ENCODE measurements around the gene ZCCHC14.

Gene ZCCHC14

DNA sequence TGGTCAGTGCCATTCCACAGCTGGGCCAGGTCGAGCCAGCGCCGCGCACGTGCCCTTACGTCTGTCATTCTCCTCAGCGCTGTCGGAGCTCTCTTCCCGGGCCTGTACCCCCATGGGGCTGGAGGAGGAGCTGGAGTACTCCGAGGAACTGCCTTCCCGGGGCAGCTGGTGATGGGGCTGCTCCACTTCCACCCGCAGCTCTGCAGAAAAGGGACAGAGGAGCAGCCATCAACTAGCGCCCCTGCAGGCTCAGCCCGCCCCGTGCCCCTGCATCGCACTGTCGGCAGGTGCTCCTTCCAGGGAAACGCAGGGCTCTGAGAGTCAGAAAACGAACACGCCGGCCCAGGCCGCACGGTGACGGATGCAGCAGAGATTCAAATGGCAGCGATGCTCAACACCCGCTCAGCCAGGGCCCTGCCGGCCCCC, 79.8 kb downstream of the ZCCHC14 start:
- Mint-ChIP-seq H3K27ac (no peak overlapping the region), H3K36me3 (ENCODE audit: low read depth) (peaks cover 23% of the 10 kb centered on the region), H3K9me3 (no peaks in the 10 kb centered on the region), H3K4me3 (no peak overlapping the region), H3K27me3 (no peaks in the 10 kb centered on the region), H3K4me1 (ENCODE audit: low read depth) (no peaks in the 10 kb centered on the region)

DNA sequence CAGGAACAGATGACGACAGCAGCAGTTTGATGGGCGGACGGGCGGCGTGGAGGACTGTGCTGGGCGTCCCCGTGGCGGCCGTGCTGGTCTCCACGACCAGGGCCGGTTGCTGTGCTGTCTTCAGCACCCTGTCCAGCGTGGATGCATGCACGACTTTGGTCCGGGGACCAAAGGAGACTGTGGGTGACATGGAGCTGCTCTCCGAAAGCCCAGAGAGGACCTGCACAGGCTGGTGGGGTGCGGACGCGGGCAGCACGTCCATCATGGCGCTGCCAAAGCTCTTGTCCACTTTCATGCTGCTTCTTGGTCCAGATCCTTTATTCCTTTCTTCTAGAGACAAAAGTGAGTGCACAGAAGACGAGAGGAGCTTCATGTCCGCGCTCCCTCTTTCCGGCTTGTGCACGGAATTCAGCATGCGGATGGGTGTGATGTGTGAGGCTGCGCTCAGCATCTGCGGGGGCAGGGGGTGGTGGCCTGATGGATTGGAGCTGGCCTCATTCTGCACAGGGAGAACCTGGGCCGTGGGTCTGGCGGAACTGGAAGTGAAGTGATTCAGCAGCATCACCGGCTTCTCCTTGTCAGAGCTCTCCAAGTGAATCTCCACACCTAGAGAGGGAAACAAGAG, 80.3 kb downstream of the ZCCHC14 start:
- peaks cover 1% of the 10 kb centered on the region for H3K4me1 Mint-ChIP-seq (ENCODE audit: low read depth)
- H3K27ac Mint-ChIP-seq, result peak overlapping the region; percentile 15

DNA sequence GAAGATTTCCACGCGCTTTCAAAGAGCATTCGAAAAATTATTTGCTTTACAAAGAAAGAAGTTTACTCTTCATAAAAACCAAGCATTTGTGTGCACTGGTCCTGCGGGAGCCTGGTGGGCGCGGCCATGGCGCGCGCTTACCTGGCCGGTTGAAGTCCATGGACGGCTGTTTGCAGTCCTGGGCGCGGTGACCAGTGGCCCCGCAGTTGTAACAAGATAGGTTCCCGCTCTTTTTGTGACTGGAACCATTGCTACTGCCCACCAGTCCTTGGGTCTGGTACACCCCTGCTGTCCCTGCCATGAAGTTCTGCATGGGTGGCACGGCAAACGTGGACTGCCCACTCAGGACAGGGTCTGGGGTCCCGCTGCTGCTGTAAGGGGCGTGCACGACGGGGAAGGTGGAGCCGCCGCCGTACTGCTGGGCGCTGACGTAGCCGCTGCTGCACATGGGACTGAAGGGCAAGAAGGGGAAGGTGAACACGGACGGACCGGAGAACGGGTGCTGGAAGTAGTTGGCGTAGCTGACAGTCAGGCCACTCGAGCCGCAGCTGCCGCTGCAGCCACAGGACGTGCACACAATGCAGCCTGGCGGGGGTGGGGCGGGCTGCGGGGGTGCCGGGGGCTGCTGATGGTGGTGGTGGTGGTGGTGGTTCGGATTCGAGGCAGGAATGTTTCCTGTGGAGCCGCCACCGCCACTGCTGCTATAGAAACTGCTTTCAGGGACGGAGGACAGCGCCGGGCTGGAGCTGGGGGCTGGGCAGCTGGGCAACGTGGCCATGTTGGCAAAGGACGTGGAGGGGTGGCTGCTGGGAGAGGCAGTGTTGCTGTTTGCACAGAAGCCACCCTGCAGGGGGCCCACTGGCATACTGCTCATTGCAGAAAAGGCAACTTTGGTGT, 81.2 kb downstream of the ZCCHC14 start:
- Mint-ChIP-seq H3K27me3 (no peaks in the 10 kb centered on the region), H3K4me3 (no peak overlapping the region), H3K27ac (no peak overlapping the region), H3K36me3 (ENCODE audit: low read depth) (peaks cover 34% of the 10 kb centered on the region), H3K4me1 (ENCODE audit: low read depth) (peaks cover 4% of the 10 kb centered on the region), H3K9me3 (no peaks in the 10 kb centered on the region)

More for the DNA sequence above, 80.3 kb downstream of the ZCCHC14 start:
- H3K4me3 Mint-ChIP-seq, result no peak overlapping the region
- no peaks in the 10 kb centered on the region for H3K9me3 Mint-ChIP-seq
- H3K27me3 Mint-ChIP-seq, result no peaks in the 10 kb centered on the region
- H3K36me3 Mint-ChIP-seq (ENCODE audit: low read depth), result peaks cover 25% of the 10 kb centered on the region

DNA sequence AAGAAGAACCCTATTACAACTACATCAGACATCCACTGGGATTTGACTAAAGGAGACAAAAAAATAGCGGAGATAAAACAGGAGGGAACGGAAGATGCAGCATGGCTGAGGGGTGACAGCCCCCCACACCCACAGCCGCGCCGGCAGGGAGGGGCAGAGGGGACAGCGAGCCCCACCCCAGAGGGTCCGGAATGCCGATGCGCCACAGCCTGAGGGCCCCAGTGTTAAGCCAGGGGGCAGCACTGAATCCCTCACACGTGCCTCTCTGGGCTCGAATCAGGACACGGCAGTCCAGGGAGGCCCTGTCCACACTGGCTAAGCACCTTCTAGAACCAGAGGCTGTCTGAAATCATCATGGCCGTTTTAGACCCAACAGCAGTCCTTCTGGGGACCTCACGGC, 81.9 kb downstream of the ZCCHC14 start:
- Mint-ChIP-seq H3K27ac (peak overlapping the region; percentile 59), H3K4me1 (ENCODE audit: low read depth) (peaks cover 4% of the 10 kb centered on the region), H3K36me3 (ENCODE audit: low read depth) (peaks cover 35% of the 10 kb centered on the region), H3K9me3 (no peaks in the 10 kb centered on the region), H3K27me3 (no peaks in the 10 kb centered on the region), H3K4me3 (no peak overlapping the region)

DNA sequence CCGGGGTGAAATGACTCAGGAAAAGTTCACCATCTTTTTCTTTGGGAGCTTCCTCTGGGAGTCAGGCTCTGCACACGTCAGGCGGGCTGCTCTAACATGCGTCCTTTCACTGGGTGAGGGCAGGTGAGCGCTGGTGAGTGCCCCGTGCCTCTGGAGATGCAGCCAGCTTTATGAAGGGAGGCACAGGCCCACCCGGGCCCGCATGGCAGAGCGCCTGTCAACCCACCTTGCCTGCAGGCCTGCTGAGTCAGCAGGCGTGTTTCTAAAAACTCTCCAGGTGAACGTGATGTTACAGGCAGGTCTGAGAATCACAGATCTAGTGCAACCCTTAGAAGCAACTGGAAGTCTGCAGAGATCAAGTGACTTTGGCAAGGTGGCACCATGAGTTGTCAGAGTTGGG, 82.3 kb downstream of the ZCCHC14 start:
- Mint-ChIP-seq H3K9me3 (no peaks in the 10 kb centered on the region), H3K36me3 (ENCODE audit: low read depth) (peaks cover 33% of the 10 kb centered on the region), H3K4me3 (no peak overlapping the region), H3K27ac (peak overlapping the region; percentile 59), H3K27me3 (no peaks in the 10 kb centered on the region), H3K4me1 (ENCODE audit: low read depth) (peaks cover 4% of the 10 kb centered on the region)

DNA sequence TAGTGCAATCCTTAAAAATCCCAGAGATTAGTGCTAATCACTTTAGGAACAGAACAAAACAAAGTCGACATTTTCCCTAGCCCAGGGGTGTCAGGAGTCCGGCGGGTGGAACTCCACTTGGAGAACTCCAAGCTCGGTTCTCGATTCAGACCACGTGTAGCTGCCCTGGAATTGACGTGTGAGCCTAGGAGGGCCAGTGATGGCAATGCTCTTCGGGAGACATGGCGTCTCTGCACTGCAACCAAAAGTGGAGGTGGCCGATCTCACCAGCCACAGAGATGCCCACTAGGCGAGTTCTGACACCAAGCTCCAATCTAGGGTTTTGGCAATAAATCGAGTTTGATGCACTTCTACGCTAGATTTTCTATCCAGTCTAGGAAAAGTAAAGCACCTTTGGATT, 83.0 kb downstream of the ZCCHC14 start:
- no peak overlapping the region for H3K27ac Mint-ChIP-seq
- no peaks in the 10 kb centered on the region for H3K27me3 Mint-ChIP-seq
- H3K4me3 Mint-ChIP-seq, result no peak overlapping the region
- peaks cover 4% of the 10 kb centered on the region for H3K4me1 Mint-ChIP-seq (ENCODE audit: low read depth)
- no peaks in the 10 kb centered on the region for H3K9me3 Mint-ChIP-seq
- H3K36me3 Mint-ChIP-seq (ENCODE audit: low read depth), result peaks cover 27% of the 10 kb centered on the region

DNA sequence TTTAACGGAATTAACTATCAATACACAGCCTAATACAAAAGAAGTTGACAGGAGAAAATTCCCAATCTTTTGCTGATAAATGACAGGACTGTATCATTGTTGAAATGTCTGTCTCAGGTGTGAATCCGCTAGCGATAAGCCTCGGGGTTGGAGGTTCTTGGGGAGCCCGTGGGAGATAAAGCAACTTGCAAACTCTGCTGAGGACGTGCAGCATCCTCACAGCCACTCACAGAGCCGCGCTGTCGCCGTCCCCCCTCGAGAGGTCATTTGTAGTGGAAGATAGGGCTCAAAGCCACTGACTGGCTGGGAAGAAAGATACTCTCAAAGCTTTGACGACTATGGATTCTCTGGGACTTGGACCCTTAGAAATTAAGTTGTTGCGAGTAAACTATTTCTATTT, 83.7 kb downstream of the ZCCHC14 start:
- H3K4me3 Mint-ChIP-seq, result no peak overlapping the region
- H3K27ac Mint-ChIP-seq, result no peak overlapping the region
- no peaks in the 10 kb centered on the region for H3K27me3 Mint-ChIP-seq
- H3K36me3 Mint-ChIP-seq (ENCODE audit: low read depth), result peaks cover 31% of the 10 kb centered on the region
- peaks cover 4% of the 10 kb centered on the region for H3K4me1 Mint-ChIP-seq (ENCODE audit: low read depth)
- no peaks in the 10 kb centered on the region for H3K9me3 Mint-ChIP-seq

DNA sequence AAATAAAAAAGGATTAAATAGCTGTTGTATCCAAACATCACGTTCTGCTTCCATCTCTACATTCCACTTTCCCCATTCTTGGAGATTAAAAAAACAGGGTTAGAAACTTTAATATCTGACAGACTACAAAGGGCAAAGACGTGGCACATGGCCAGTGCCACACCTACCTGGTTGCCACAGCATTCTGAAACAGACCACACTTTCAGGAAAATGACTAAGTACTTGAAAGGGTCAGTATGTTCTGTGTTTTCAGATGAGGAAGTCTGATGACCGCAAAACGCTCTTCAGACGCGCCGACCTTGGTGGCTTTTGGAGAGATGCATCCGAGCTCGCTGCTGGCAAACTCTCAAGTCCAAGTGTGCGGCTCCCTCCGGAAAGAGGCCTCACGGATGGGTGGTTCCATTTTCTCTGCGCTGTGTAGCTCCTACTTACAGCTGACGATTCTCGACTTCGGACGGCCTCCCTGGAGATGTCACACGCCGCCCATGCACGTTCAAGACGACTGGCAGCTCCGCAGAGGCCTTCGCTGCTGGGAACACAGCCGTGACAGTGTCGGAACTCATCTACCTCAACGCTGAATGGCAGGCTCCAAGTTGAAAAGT, 85.2 kb downstream of the ZCCHC14 start:
- Mint-ChIP-seq H3K4me3 (no peak overlapping the region), H3K36me3 (ENCODE audit: low read depth) (peaks cover 45% of the 10 kb centered on the region), H3K27ac (peak overlapping the region; percentile 28), H3K4me1 (ENCODE audit: low read depth) (peaks cover 4% of the 10 kb centered on the region), H3K9me3 (no peaks in the 10 kb centered on the region), H3K27me3 (no peaks in the 10 kb centered on the region)

DNA sequence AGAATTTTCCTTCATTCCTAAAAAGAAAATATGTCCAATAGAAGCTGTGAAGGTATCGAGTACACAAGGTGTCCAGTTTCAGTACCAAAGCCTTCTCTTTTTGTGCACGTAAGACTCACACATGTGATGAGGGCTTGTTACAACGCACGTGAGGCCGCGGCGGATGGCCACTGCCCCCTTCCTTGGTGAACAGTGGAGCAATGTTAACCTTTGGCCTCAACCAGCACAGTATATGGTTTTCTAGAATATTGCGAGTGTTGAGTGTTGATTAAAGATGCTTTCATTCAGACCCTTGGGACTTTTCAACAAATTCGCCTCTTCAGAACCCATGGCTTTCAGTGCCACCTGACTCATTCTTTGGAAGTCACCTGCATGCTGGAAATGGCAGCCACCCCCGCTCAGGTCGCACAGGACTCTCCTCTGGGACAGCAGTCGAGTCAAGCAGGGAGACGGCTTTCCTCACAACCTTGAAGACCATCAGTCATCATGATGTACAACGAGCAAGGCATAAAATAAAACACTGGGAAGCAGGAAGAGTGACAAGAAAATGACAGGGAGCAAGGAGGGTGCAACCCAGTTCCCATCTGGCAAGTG, 86.2 kb downstream of the ZCCHC14 start:
- H3K9me3 Mint-ChIP-seq, result no peaks in the 10 kb centered on the region
- H3K27me3 Mint-ChIP-seq, result no peaks in the 10 kb centered on the region
- H3K27ac Mint-ChIP-seq, result no peak overlapping the region
- H3K36me3 Mint-ChIP-seq (ENCODE audit: low read depth), result peaks cover 48% of the 10 kb centered on the region
- H3K4me1 Mint-ChIP-seq (ENCODE audit: low read depth), result peaks cover 4% of the 10 kb centered on the region
- no peak overlapping the region for H3K4me3 Mint-ChIP-seq

DNA sequence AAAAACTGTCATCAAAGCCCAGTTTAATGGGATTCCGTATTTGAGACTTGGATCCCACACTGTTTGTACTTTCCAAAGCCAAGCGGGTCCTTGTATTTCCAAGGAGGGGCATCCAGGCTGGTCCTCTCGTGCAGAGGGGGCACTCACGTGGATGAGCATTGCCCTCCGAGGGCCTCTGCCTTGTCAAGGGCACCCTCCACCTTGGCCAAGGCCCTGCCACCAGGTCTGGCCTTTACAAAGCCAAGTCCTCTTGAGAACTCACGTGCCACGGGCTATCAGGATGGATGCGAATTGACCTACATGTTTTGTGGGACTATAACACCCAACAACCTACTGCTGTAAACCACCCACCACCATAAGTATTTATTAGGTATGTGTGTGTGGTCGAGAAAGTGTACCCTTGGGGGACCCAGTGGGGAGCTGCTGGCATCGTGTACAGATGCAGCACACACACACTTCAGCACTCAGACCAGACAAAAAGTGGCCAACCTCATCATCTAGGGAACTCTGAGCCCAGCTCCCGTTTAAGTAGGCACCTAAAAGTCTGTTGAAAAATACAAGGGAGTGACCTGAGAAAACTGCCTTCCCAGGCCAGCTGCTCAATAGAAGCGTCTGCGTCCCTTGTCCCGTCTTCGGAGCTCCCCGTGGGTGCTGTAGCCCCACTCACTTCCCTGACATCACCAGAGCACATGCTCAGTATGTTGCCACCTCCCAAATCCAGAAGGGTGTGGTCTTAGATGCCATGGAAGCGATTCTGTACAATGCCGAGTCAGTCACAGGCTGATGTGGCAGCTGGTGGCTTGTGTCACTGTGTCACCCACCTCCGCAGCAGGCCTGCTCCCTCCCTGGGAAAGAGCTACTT, 87.8 kb downstream of the ZCCHC14 start:
- no peak overlapping the region for H3K4me3 Mint-ChIP-seq
- no peaks in the 10 kb centered on the region for H3K9me3 Mint-ChIP-seq
- H3K36me3 Mint-ChIP-seq (ENCODE audit: low read depth), result peaks cover 47% of the 10 kb centered on the region
- H3K27ac Mint-ChIP-seq, result peak overlapping the region; percentile 29
- no peaks in the 10 kb centered on the region for H3K27me3 Mint-ChIP-seq
- peaks cover 4% of the 10 kb centered on the region for H3K4me1 Mint-ChIP-seq (ENCODE audit: low read depth)

DNA sequence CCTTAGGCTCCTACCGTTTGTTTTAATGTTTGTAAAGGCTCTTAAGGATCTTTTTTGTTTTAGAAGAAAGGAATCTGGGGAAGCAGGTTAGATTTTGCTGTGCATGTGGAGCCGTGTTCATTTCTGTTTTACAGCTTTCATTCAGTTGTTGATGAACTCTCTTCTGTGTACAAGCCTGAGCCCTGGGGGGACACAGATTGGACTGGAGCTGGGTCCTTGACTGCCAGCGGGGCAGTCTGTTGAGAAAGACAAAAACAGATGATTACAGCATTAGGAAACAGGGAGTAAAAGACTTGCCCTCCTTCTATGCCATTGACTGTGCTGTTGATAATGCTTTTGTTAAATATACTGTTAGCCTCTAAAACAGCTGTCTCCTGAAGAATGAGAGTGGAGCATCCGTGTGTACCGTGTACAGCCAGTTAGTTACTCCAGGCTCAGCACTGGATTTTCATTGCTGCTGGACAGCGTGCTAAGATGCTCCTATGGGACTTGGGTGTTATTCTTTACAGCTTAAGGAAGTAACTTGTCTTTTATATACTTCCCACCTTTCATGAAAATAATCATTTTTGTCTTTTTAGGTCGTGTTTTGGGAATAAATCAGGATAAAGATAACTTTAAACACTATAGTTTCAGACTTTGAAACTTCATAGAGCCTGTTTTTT, 97.5 kb downstream of the ZCCHC14 start:
- H3K27ac Mint-ChIP-seq, result peak overlapping the region; percentile 26
- no peak overlapping the region for H3K4me3 Mint-ChIP-seq
- no peaks in the 10 kb centered on the region for H3K27me3 Mint-ChIP-seq
- H3K36me3 Mint-ChIP-seq (ENCODE audit: low read depth), result peaks cover 30% of the 10 kb centered on the region
- no peaks in the 10 kb centered on the region for H3K9me3 Mint-ChIP-seq
- H3K4me1 Mint-ChIP-seq (ENCODE audit: low read depth), result peaks cover 50% of the 10 kb centered on the region

DNA sequence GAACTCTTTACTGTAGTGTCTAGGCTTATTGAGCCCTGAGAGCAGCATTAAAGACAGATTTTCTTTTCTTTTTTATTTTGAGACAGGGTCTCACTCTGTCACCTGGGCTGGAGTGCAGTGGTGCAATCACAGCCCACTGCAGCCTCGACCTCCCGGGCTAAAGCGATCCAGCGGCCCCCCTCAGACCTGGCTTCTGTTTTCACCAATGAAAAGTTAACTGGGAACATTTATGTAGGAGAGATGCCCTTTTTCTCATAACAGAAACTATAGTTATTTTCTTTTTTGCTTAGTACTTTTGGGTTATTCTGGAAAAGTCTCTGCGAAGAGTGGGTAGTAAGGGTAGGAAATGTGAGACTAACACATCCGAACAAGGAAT, 99.2 kb downstream of the ZCCHC14 start:
- Mint-ChIP-seq H3K4me1 (ENCODE audit: low read depth) (peaks cover 54% of the 10 kb centered on the region), H3K4me3 (peak overlapping the region; percentile 94), H3K9me3 (no peaks in the 10 kb centered on the region), H3K27ac (peak overlapping the region; percentile 87), H3K27me3 (no peaks in the 10 kb centered on the region), H3K36me3 (ENCODE audit: low read depth) (peaks cover 23% of the 10 kb centered on the region)

DNA sequence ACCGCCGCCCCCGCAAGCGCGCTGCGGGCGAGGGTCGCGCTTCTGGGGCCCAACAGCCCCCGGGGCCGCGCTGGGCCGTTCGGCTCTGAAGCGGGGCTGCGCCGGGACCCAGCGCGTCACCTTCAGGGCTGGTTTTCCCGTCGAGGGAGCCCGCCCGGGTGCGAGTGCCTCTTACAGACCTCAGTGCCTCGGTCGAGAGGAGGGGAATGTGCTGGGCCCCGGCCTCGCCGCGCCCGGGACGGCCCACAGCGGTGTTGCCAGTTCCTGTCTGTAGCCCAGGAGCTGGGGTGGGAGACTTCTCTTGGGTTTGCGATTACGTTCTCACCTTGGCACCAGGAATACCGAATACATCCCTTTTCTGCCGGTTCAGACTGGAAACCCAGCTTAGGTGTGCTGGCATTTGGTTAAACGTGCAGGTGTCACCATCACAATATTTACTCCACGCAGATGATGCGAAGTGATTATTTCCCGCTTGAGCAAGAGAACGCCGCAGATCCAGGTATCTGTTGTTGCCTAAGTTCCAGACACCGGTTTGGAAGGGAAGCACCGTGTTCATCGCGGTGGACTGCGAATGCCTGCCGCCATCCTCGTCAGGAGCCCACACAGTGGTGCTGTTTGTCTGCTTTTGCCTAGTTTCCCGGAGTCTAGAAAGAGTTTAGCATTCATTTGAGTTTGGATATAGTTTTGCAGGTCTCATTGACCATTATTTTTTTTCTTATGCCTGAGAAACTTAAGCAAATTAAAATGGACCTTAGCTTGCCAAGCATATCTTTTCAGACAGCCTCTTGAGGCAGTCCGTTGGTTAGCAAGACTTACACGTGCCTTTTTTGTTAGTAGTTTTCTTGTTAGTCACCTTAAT, 99.8 kb downstream of the ZCCHC14 start:
- Mint-ChIP-seq H3K9me3 (no peaks in the 10 kb centered on the region), H3K36me3 (ENCODE audit: low read depth) (peaks cover 23% of the 10 kb centered on the region), H3K4me3 (peak overlapping the region; percentile 94), H3K27me3 (no peaks in the 10 kb centered on the region), H3K4me1 (ENCODE audit: low read depth) (peaks cover 56% of the 10 kb centered on the region), H3K27ac (peak overlapping the region; percentile 87)
